Hepatocyte (in vitro differentiated cells): ENCODE results near the gene SLC9A7. TPM values are rescaled to one million over a fixed set of nuclear protein-coding genes. Genes with fewer than 3 reads are reported as not detected.
"Not testable (repeated sequence)": the region's sequence is repeated elsewhere in the genome, so short reads cannot be mapped to it uniquely, and the experiment has no call there.

Source experiments
- DNase-seq: peaks from one replicate; pipeline ENCODE4 v3.0.0-alpha.2; 2016; ENCODE audit warnings: low spot score
- H2AFZ ChIP-seq: fragments of 200-600 bp; sonication (generic); 2 replicates; pipeline ENCODE4 v1.6.0; 2016; ENCODE audit warnings: antibody characterized with exemption, mild to moderate bottlenecking
- H3K27ac ChIP-seq: fragments of 200-600 bp; sonication (generic); 2 replicates; pipeline ENCODE4 v1.5.1; 2016; ENCODE audit warnings: mild to moderate bottlenecking
- H3K27me3 ChIP-seq: fragments of 200-600 bp; sonication (generic); 2 replicates; pipeline ENCODE4 v1.6.1; 2016
- H3K36me3 ChIP-seq: fragments of 200-600 bp; sonication (generic); replicated peaks from 2 replicates; pipeline ENCODE4 v1.5.1; 2016; ENCODE audit warnings: low read depth; ENCODE audit not compliant: insufficient read depth
- H3K4me1 ChIP-seq: fragments of 200-600 bp; sonication (generic); 2 replicates; pipeline ENCODE4 v1.5.1; 2016; ENCODE audit warnings: mild to moderate bottlenecking, moderate library complexity; ENCODE audit not compliant: insufficient read depth
- H3K4me2 ChIP-seq: fragments of 200-600 bp; sonication (generic); 2 replicates; pipeline ENCODE4 v1.6.0; 2016
- H3K4me3 ChIP-seq: fragments of 200-600 bp; sonication (generic); 2 replicates; pipeline ENCODE4 v1.5.1; 2016; ENCODE audit warnings: mild to moderate bottlenecking
- H3K79me2 ChIP-seq: fragments of 200-600 bp; sonication (generic); 2 replicates; pipeline ENCODE4 v1.6.0; 2017; ENCODE audit warnings: mild to moderate bottlenecking
- H3K9me2 ChIP-seq: fragments of 200-600 bp; sonication (generic); replicated peaks from 2 replicates; pipeline ENCODE4 v1.6.0; 2017; ENCODE audit warnings: mild to moderate bottlenecking; ENCODE audit not compliant: insufficient read depth
- H3K9me3 ChIP-seq: fragments of 200-600 bp; sonication (generic); 2 replicates; pipeline ENCODE4 v1.5.1; 2016; ENCODE audit warnings: low read depth, mild to moderate bottlenecking
- H4K20me1 ChIP-seq: fragments of 200-600 bp; sonication (generic); 2 replicates; pipeline ENCODE4 v1.6.0; 2016; ENCODE audit warnings: mild to moderate bottlenecking; ENCODE audit not compliant: insufficient read depth, poor library complexity, severe bottlenecking
- CTCF ChIP-seq: fragments of 200-600 bp; sonication (generic); IDR thresholded peaks from 2 replicates; pipeline ENCODE4 v1.5.1; 2016; ENCODE audit warnings: antibody characterized with exemption, mild to moderate bottlenecking; ENCODE audit not compliant: poor library complexity
- EZH2 ChIP-seq: fragments of 200-600 bp; sonication (generic); IDR thresholded peaks from 2 replicates; pipeline ENCODE4 v1.6.1; 2016; ENCODE audit warnings: antibody characterized with exemption, mild to moderate bottlenecking, borderline replicate concordance
- EZH2phosphoT487 ChIP-seq: fragments of 200-600 bp; sonication (generic); IDR thresholded peaks from one replicate; pipeline ENCODE4 v1.6.1; 2018; ENCODE audit warnings: antibody characterized with exemption, mild to moderate bottlenecking, low read depth, moderate library complexity; ENCODE audit not compliant: unreplicated experiment, severe bottlenecking
- WGBS: methylation state at CpG from one replicate; pipeline ENCODE4 v1.1.6; 2016; ENCODE audit warnings: low lambda C conversion rate; ENCODE audit errors: missing lambda C conversion rate; 5-methylcytosine and 5-hydroxymethylcytosine counted together
- polyA plus RNA-seq: library from polyadenylated mRNA; unstranded; fragments of >200 nt; fragmentation: Nextera tagmentation; extraction: Ambion mirVana; gene quantifications from 2 replicates; pipeline ENCODE4 v1.2.1, GENCODE V29; 2016
- total RNA-seq: library from RNA; depleted of rRNA; stranded (reverse); fragments of >200 nt; gene quantifications from 2 replicates; pipeline ENCODE4 v1.2.3, GENCODE V29; 2014

SLC9A7 gene
- total and polyA plus RNA-seq, 2 experiments from 2014 or later: 3.6 to 8.1 TPM

- Histone ChIP-seq H3K4me1 (no peaks in the 10 kb centered on the region), H3K9me3 (no peaks in the 10 kb centered on the region), H3K36me3 (no peaks in the 10 kb centered on the region), H4K20me1 (no peaks in the 10 kb centered on the region), H3K4me3 (no peak overlapping the region), H3K9me2 (no peaks in the 10 kb centered on the region), H2AFZ (no peak overlapping the region), H3K79me2 (no peaks in the 10 kb centered on the region), H3K27ac (no peak overlapping the region), H3K4me2 (no peak overlapping the region), H3K27me3 (no peaks in the 10 kb centered on the region)
- DNase-seq: no peak
- no peak for TF ChIP-seq EZH2phosphoT487
- TF ChIP-seq EZH2: no peak
- no peak for TF ChIP-seq CTCF
- 42% methylated on average over 1 of the region's 1 CpG for WGBS
Observed at GRCh38 chrX:46733226-46733625, 25.7 kb downstream of the SLC9A7 start.

- no peak for TF ChIP-seq EZH2
- TF ChIP-seq EZH2phosphoT487: no peak
- TF ChIP-seq CTCF: no peak
- H3K9me3 ChIP-seq: no peaks in the 10 kb centered on the region
- no peak overlapping the region for H2AFZ ChIP-seq
- no peaks in the 10 kb centered on the region for H3K79me2 ChIP-seq
- H4K20me1 ChIP-seq: no peaks in the 10 kb centered on the region
- H3K9me2 ChIP-seq: no peaks in the 10 kb centered on the region
- H3K4me2 ChIP-seq: no peak overlapping the region
- no peaks in the 10 kb centered on the region for H3K36me3 ChIP-seq
- no peaks in the 10 kb centered on the region for H3K27me3 ChIP-seq
- 71% methylated on average over 1 of the region's 1 CpG for WGBS
- H3K4me3 ChIP-seq: no peak overlapping the region
- H3K27ac ChIP-seq: no peak overlapping the region
- no peak for DNase-seq
- no peaks in the 10 kb centered on the region for H3K4me1 ChIP-seq
Observed at GRCh38 chrX:46730765-46731164, 28.2 kb downstream of the SLC9A7 start.

GRCh38 chrX:46727441-46727840, 31.5 kb downstream of the SLC9A7 start:
- H3K4me2 ChIP-seq: no peak overlapping the region
- DNase-seq: no peak
- 88% methylated on average over 5 of the region's 5 CpGs for WGBS
- no peak for TF ChIP-seq EZH2phosphoT487
- TF ChIP-seq EZH2: no peak
- TF ChIP-seq CTCF: no peak
- H3K9me3 ChIP-seq: no peaks in the 10 kb centered on the region
- no peak overlapping the region for H3K27ac ChIP-seq
- H2AFZ ChIP-seq: no peak overlapping the region
- H4K20me1 ChIP-seq: no peaks in the 10 kb centered on the region
- H3K36me3 ChIP-seq: no peaks in the 10 kb centered on the region
- no peaks in the 10 kb centered on the region for H3K79me2 ChIP-seq
- no peaks in the 10 kb centered on the region for H3K4me1 ChIP-seq
- no peaks in the 10 kb centered on the region for H3K9me2 ChIP-seq
- H3K4me3 ChIP-seq: no peak overlapping the region
- no peaks in the 10 kb centered on the region for H3K27me3 ChIP-seq

GRCh38 chrX:46723569-46723927, 35.4 kb downstream of the SLC9A7 start:
- not testable (repeated sequence) for H2AFZ ChIP-seq, H3K4me3 ChIP-seq, H3K36me3 ChIP-seq, DNase-seq, H3K9me3 ChIP-seq, H3K27me3 ChIP-seq, H3K4me2 ChIP-seq, H3K4me1 ChIP-seq, H3K27ac ChIP-seq, H4K20me1 ChIP-seq, H3K9me2 ChIP-seq, H3K79me2 ChIP-seq
- 82% methylated on average over 3 of the region's 3 CpGs for WGBS
